Measurements from ENCODE around the gene ZNF436.

DNA sequence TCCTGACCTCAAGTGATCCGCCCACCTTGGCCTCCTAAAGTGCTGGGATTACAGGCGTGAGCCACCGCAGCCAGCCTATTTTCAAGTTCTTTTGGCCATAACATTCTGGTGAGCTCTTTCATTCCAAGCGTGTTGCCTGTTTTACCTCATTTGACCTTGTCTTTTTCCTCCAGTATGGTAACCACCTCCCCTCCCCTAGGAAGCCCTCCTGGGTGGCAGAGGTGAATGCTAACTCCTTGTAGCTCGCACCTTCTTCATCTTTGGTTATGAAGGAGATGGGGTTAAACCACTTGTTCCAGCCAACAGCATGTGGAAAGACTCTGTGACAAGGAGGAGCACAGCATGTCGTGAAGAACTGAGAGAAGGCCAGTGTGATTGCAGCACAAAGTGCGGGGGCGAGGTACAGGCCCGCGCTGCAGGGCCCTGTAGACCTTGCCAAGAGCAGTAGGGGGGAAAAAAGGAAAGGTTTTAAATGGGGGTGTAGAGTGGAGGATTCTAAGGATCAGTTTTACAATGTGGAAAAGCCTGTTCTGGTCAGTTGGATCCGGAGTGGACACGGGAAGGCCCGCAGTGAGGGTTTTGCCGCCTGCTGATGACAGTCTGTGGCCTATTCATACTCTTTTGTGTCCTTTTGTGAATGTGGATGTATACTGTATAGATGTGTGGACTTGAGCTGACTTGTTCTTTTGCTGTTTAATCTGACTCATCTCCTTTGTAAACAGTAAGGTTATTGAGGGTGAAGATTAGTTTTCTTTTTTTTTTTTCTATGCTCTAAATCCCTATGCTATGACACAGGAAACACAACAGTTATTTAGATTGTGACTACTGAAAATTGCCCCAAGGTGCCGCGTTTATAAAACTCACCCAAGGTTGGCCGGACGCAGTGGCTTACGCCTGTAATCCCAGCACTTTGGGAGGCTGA lies 7.5 kb upstream of the ZNF436 start:
- TF ChIP-seq, protein P1, sequence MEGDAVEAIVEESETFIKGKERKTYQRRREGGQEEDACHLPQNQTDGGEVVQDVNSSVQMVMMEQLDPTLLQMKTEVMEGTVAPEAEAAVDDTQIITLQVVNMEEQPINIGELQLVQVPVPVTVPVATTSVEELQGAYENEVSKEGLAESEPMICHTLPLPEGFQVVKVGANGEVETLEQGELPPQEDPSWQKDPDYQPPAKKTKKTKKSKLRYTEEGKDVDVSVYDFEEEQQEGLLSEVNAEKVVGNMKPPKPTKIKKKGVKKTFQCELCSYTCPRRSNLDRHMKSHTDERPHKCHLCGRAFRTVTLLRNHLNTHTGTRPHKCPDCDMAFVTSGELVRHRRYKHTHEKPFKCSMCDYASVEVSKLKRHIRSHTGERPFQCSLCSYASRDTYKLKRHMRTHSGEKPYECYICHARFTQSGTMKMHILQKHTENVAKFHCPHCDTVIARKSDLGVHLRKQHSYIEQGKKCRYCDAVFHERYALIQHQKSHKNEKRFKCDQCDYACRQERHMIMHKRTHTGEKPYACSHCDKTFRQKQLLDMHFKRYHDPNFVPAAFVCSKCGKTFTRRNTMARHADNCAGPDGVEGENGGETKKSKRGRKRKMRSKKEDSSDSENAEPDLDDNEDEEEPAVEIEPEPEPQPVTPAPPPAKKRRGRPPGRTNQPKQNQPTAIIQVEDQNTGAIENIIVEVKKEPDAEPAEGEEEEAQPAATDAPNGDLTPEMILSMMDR (optimal IDR thresholded peaks at IDR 0.05 in 1 of 3, IDR thresholded peaks at IDR 0.05 in 1 of 3, conservative IDR thresholded peaks at IDR 0.05 in 1 of 3; ENCODE audit: extremely low read depth in 1 of 3, insufficient read depth in 2 of 3, low read length in 3 of 3) = no peak
- TF ChIP-seq EZH2 (IDR thresholded peaks at IDR 0.05; ENCODE audit: low read length) = no peak
